Endothelial cell of umbilical vein (primary cell): ENCODE data around the gene ZDHHC22.

ENCODE experiments used
- EZH2 ChIP-seq: IDR thresholded peaks from 2 replicates; pipeline ENCODE4 v1.6.1; 2012; ENCODE audit warnings: borderline replicate concordance, low read depth, mild to moderate bottlenecking, moderate library complexity, low read length, inconsistent platforms; ENCODE audit not compliant: severe bottlenecking
- FOS ChIP-seq: IDR thresholded peaks from 2 replicates; pipeline ENCODE4 v1.6.1; 2011; ENCODE audit warnings: mild to moderate bottlenecking, low read length, moderate library complexity, borderline replicate concordance; ENCODE audit not compliant: insufficient read depth
- JUN ChIP-seq: IDR thresholded peaks from 2 replicates; pipeline ENCODE4 v1.6.1; 2011; ENCODE audit warnings: borderline replicate concordance, low read depth; ENCODE audit not compliant: insufficient read length, insufficient read depth
- MYC ChIP-seq: IDR thresholded peaks from one replicate; pipeline ENCODE4 v1.6.1; 2011; ENCODE audit warnings: mild to moderate bottlenecking, low read depth, low read length
- POLR2A ChIP-seq: IDR thresholded peaks from 2 replicates; pipeline ENCODE4 v1.6.1; 2012; ENCODE audit warnings: low read depth, mild to moderate bottlenecking, control low read depth, low read length
- POLR2AphosphoS5 ChIP-seq: IDR thresholded peaks from 2 replicates; pipeline ENCODE4 v1.6.1; 2012; ENCODE audit warnings: low read depth, mild to moderate bottlenecking, control low read depth, low read length, moderate library complexity; ENCODE audit not compliant: insufficient read depth
- TF ChIP-seq, protein P1 (sequence below), 2 donors: IDR thresholded peaks; 1 replicate in 1 of 2; 2 replicates in 1 of 2; pipeline ENCODE4 v1.5.1; 2011; ENCODE audit warnings: low read length in 2 of 2, mild to moderate bottlenecking in 2 of 2, moderate library complexity in 2 of 2, control low read depth in 1 of 2, inconsistent platforms in 1 of 2, low read depth in 1 of 2; ENCODE audit not compliant: insufficient read depth in 1 of 2; ENCODE audit errors: extremely low read depth in 1 of 2

DNA sequence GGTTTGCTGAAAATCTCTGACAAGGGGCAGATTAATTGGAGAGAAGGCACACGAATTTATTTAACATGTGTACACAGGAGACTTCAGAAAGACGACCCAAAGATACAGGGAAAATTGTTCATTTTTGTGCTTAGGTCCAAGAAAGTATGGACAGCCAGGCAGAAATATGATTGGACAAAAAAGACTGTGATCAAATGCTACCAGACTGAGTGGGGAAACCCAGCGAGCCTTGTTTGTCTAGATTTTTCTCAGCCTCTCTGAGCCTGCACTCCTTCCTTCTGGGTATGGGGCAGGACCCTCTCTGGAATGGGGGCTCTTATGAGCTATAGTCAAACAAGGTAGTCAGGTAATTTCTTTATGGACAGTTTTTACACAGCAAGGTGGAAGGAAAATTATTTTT, 54.0 kb downstream of the ZDHHC22 start:
- TF ChIP-seq, protein P1, sequence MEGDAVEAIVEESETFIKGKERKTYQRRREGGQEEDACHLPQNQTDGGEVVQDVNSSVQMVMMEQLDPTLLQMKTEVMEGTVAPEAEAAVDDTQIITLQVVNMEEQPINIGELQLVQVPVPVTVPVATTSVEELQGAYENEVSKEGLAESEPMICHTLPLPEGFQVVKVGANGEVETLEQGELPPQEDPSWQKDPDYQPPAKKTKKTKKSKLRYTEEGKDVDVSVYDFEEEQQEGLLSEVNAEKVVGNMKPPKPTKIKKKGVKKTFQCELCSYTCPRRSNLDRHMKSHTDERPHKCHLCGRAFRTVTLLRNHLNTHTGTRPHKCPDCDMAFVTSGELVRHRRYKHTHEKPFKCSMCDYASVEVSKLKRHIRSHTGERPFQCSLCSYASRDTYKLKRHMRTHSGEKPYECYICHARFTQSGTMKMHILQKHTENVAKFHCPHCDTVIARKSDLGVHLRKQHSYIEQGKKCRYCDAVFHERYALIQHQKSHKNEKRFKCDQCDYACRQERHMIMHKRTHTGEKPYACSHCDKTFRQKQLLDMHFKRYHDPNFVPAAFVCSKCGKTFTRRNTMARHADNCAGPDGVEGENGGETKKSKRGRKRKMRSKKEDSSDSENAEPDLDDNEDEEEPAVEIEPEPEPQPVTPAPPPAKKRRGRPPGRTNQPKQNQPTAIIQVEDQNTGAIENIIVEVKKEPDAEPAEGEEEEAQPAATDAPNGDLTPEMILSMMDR (IDR thresholded peaks at IDR 0.05; ENCODE audit: extremely low read depth in 1 of 2, insufficient read depth in 1 of 2, low read depth in 1 of 2, low read length in 2 of 2), result no peak
- TF ChIP-seq POLR2A (no peak), MYC (no peak), POLR2AphosphoS5 (no peak), JUN (no peak), EZH2 (no peak), FOS (no peak)
